Activated CD4-positive, CD25-positive, alpha-beta regulatory T cell treated with anti-CD3 and anti-CD28 coated beads, Interleukin-2, amount 50 U/mL, for 72 hours (primary cell): Measurements from ENCODE around the gene PTPRG.
"Not testable (repeated sequence)": the region's sequence is repeated elsewhere in the genome, so short reads cannot be mapped to it uniquely, and the experiment has no call there.

ENCODE experiments used
- DNase-seq: peaks from one replicate; pipeline ENCODE4 v3.0.0; 2021

The PTPRG gene

GRCh38 chr3:61733000-61733399, 171.6 kb downstream of the PTPRG start:
- DNase-seq: no peak

GRCh38 chr3:61733876-61734275, 172.5 kb downstream of the PTPRG start:
- DNase-seq: no peak

- no peak for DNase-seq
Observed at GRCh38 chr3:61734749-61735686, 173.6 kb downstream of the PTPRG start.

- no peak for DNase-seq
Observed at GRCh38 chr3:61736506-61736905, 175.1 kb downstream of the PTPRG start.

- DNase-seq: no peak
Observed at GRCh38 chr3:61739640-61740039, 178.3 kb downstream of the PTPRG start.

- no peak for DNase-seq
Observed at GRCh38 chr3:61740494-61740893, 179.1 kb downstream of the PTPRG start.

GRCh38 chr3:61741551-61741950, 180.2 kb downstream of the PTPRG start:
- DNase-seq: no peak

GRCh38 chr3:61742006-61742405, 180.6 kb downstream of the PTPRG start:
- no peak for DNase-seq

- DNase-seq: no peak
Observed at GRCh38 chr3:61743067-61743466, 181.7 kb downstream of the PTPRG start.

- no peak for DNase-seq
Observed at GRCh38 chr3:61743686-61744242, 182.4 kb downstream of the PTPRG start.

GRCh38 chr3:61748288-61748687, 186.9 kb downstream of the PTPRG start:
- no peak for DNase-seq

GRCh38 chr3:61750766-61751165, 189.4 kb downstream of the PTPRG start:
- no peak for DNase-seq

GRCh38 chr3:61758839-61759238, 197.5 kb downstream of the PTPRG start:
- DNase-seq: no peak

- not testable (repeated sequence) for DNase-seq
Observed at GRCh38 chr3:61760783-61761182, 199.4 kb downstream of the PTPRG start.

- no peak for DNase-seq
Observed at GRCh38 chr3:61761694-61762430, 200.5 kb downstream of the PTPRG start.

GRCh38 chr3:61765157-61765876, 203.9 kb downstream of the PTPRG start:
- no peak for DNase-seq

- no peak for DNase-seq
Observed at GRCh38 chr3:61768284-61769037, 207.1 kb downstream of the PTPRG start.

- no peak for DNase-seq
Observed at GRCh38 chr3:61769266-61769990, 208.1 kb downstream of the PTPRG start.

- no peak for DNase-seq
Observed at GRCh38 chr3:61771976-61772375, 210.6 kb downstream of the PTPRG start.

- DNase-seq: no peak
Observed at GRCh38 chr3:61772456-61772855, 211.1 kb downstream of the PTPRG start.

GRCh38 chr3:61774279-61774890, 213.0 kb downstream of the PTPRG start:
- DNase-seq: no peak
